ENCODE measurements around the gene MYRF.

The MYRF gene

GRCh38 chr11:61739413-61739812, 13.0 kb upstream of the MYRF start:
- no peak for DNase-seq (ENCODE audit: low spot score)

GRCh38 chr11:61739966-61740365, 12.5 kb upstream of the MYRF start:
- no peak for DNase-seq (ENCODE audit: low spot score)

GRCh38 chr11:61742391-61742790, 10.0 kb upstream of the MYRF start:
- DNase-seq (ENCODE audit: low spot score) = no peak

- no peak for DNase-seq (ENCODE audit: low spot score)
These were observed 8.8 kb upstream of the MYRF start for GRCh38 chr11:61743486-61744095.

GRCh38 chr11:61744181-61744580, 8.3 kb upstream of the MYRF start:
- no peak for DNase-seq (ENCODE audit: low spot score)

- no peak for DNase-seq (ENCODE audit: low spot score)
These were observed 7.8 kb upstream of the MYRF start for GRCh38 chr11:61744609-61745156.

- no peak for DNase-seq (ENCODE audit: low spot score)
These were observed 6.5 kb upstream of the MYRF start for GRCh38 chr11:61745781-61746441.

GRCh38 chr11:61746442-61747191, 5.8 kb upstream of the MYRF start:
- no peak for DNase-seq (ENCODE audit: low spot score)

- DNase-seq (ENCODE audit: low spot score) = peak; percentile 15
These were observed 5.1 kb upstream of the MYRF start for GRCh38 chr11:61747192-61747966.

- DNase-seq (ENCODE audit: low spot score) = no peak
These were observed 4.5 kb upstream of the MYRF start for GRCh38 chr11:61747967-61748285.

GRCh38 chr11:61749591-61750217, 2.7 kb upstream of the MYRF start:
- DNase-seq (ENCODE audit: low spot score) = no peak

GRCh38 chr11:61750631-61751273, 1.7 kb upstream of the MYRF start:
- no peak for DNase-seq (ENCODE audit: low spot score)

- DNase-seq (ENCODE audit: low spot score) = no peak
These were observed 1.1 kb upstream of the MYRF start for GRCh38 chr11:61751384-61751783.

GRCh38 chr11:61752925-61753521, 587 bp downstream of the MYRF start:
- DNase-seq (ENCODE audit: low spot score) = no peak

GRCh38 chr11:61753672-61754071, 1.2 kb downstream of the MYRF start:
- DNase-seq (ENCODE audit: low spot score) = no peak

- DNase-seq (ENCODE audit: low spot score) = no peak
These were observed 2.4 kb downstream of the MYRF start for GRCh38 chr11:61754534-61755482.

- no peak for DNase-seq (ENCODE audit: low spot score)
These were observed 3.7 kb downstream of the MYRF start for GRCh38 chr11:61756147-61756451.

GRCh38 chr11:61756452-61757212, 4.2 kb downstream of the MYRF start:
- peak; percentile 40 for DNase-seq (ENCODE audit: low spot score)

GRCh38 chr11:61757213-61757862, 4.9 kb downstream of the MYRF start:
- DNase-seq (ENCODE audit: low spot score) = no peak
